Activated naive CD4-positive, alpha-beta T cell treated with anti-CD3 and anti-CD28 coated beads for 36 hours (primary cell): ENCODE measurements around the gene ADM2. TPM values are rescaled to one million over a fixed set of nuclear protein-coding genes. Genes with fewer than 3 reads are reported as not detected.
A peak's percentile ranks its signal among the peaks of the same experiment; 100 is the strongest.
"Not testable (repeated sequence)": the region's sequence is repeated elsewhere in the genome, so short reads cannot be mapped to it uniquely, and the experiment has no call there.

Experiments used
- CTCF ChIA-PET: fragments of 350-600 bp; sonication (Branson Sonifier 250); formaldehyde crosslinking; loops from one replicate; lab custom pipeline; 2021; ENCODE audit warnings: antibody characterized with exemption; lab: Charles Lee
- DNase-seq: peaks from one replicate; pipeline ENCODE4 v3.0.0-alpha.2; 2020
- H3K27ac Mint-ChIP-seq: one replicate; pipeline ENCODE4 v1.8.0; 2021; ENCODE audit warnings: mild to moderate bottlenecking, mixed read lengths
- H3K27me3 Mint-ChIP-seq: one replicate; pipeline ENCODE4 v1.8.0; 2021; ENCODE audit warnings: low read depth, mixed read lengths
- H3K36me3 Mint-ChIP-seq: one replicate; pipeline ENCODE4 v1.8.0; 2021; ENCODE audit warnings: low read depth, mixed read lengths
- H3K4me1 Mint-ChIP-seq: one replicate; pipeline ENCODE4 v1.8.0; 2021; ENCODE audit warnings: low read depth, mixed read lengths
- H3K4me3 Mint-ChIP-seq: one replicate; pipeline ENCODE4 v1.8.0; 2021; ENCODE audit warnings: mild to moderate bottlenecking, moderate library complexity, mixed read lengths
- H3K9me3 Mint-ChIP-seq: one replicate; pipeline ENCODE4 v1.8.0; 2021; ENCODE audit warnings: mixed read lengths
- intact Hi-C: fragments of 100-400 bp; cut with micrococcal nuclease; formaldehyde crosslinking; loops from one replicate; pipeline ENCODE4 v1.15.1; 2023
- total RNA-seq, 2 experiments: library from RNA; stranded (reverse); gene quantifications; one replicate each; pipeline ENCODE4 v1.2.3, GENCODE V29; 2021

ADM2 gene
- 1 to 10 TPM; 7.5 to 8.3 TPM for total RNA-seq

- H3K27ac Mint-ChIP-seq: no peak within 1 kb of the TSS
- H3K4me1 Mint-ChIP-seq: peaks cover 7% of the 10 kb centered on the region
- H3K36me3 Mint-ChIP-seq: no peaks in the 10 kb centered on the region
- peaks cover 8% of the 10 kb centered on the region for H3K27me3 Mint-ChIP-seq
- peak within 1 kb of the TSS; percentile 80 for H3K4me3 Mint-ChIP-seq
- no peaks in the 10 kb centered on the region for H3K9me3 Mint-ChIP-seq
- DNase-seq: peak; percentile 81
- CTCF ChIA-PET: no interaction called here
- intact Hi-C loops: no loop called here
Measured at GRCh38 chr22:50481440-50482106, at the start of gene ADM2. Gene ADM2, plus strand, starts transcription at chr22:50481543. Its CDS starts 305 bp downstream, at chr22:50481848.

GRCh38 chr22:50432131-50432876, 49.0 kb upstream of the ADM2 start:
- H3K27me3 Mint-ChIP-seq: no peaks in the 10 kb centered on the region
- no peaks in the 10 kb centered on the region for H3K4me1 Mint-ChIP-seq
- H3K9me3 Mint-ChIP-seq: no peaks in the 10 kb centered on the region
- H3K4me3 Mint-ChIP-seq: no peak overlapping the region
- intact Hi-C loops: no loop called here
- no peak for DNase-seq
- H3K36me3 Mint-ChIP-seq: peaks cover 18% of the 10 kb centered on the region
- no peak overlapping the region for H3K27ac Mint-ChIP-seq
- CTCF ChIA-PET: no interaction called here

GRCh38 chr22:50432877-50433510, 48.3 kb upstream of the ADM2 start:
- intact Hi-C loops, H3K4me1 Mint-ChIP-seq: not testable (repeated sequence)
- peaks cover 18% of the 10 kb centered on the region for H3K36me3 Mint-ChIP-seq

GRCh38 chr22:50434849-50435248, 46.5 kb upstream of the ADM2 start:
- Mint-ChIP-seq H3K36me3 (peaks cover 11% of the 10 kb centered on the region), H3K4me3 (no peak overlapping the region), H3K9me3 (no peaks in the 10 kb centered on the region), H3K27ac (no peak overlapping the region), H3K27me3 (no peaks in the 10 kb centered on the region), H3K4me1 (no peaks in the 10 kb centered on the region)
- CTCF ChIA-PET: no interaction called here
- DNase-seq: no peak
- intact Hi-C loops: no loop called here

More at GRCh38 chr22:50432877-50433510, 48.3 kb upstream of the ADM2 start:
- H3K9me3 Mint-ChIP-seq, H3K4me3 Mint-ChIP-seq, H3K27ac Mint-ChIP-seq, DNase-seq, H3K27me3 Mint-ChIP-seq, CTCF ChIA-PET: not testable (repeated sequence)

- no peak for DNase-seq
- Mint-ChIP-seq H3K9me3 (no peaks in the 10 kb centered on the region), H3K4me1 (no peaks in the 10 kb centered on the region), H3K27me3 (no peaks in the 10 kb centered on the region), H3K4me3 (no peak overlapping the region), H3K27ac (no peak overlapping the region), H3K36me3 (peaks cover 11% of the 10 kb centered on the region)
- intact Hi-C loops: no loop called here
- CTCF ChIA-PET: interaction anchor here (0.6 kb wide), 1 partner anchor 22 kb away, joined by 3 read pairs; no protein-coding TSS in a partner anchor
Measured at GRCh38 chr22:50435291-50436014, 45.9 kb upstream of the ADM2 start.

GRCh38 chr22:50436015-50436830, 45.1 kb upstream of the ADM2 start:
- no peak overlapping the region for H3K4me3 Mint-ChIP-seq
- intact Hi-C loops: no loop called here
- H3K27ac Mint-ChIP-seq: no peak overlapping the region
- DNase-seq: no peak
- H3K9me3 Mint-ChIP-seq: no peaks in the 10 kb centered on the region
- no peaks in the 10 kb centered on the region for H3K4me1 Mint-ChIP-seq
- peaks cover 7% of the 10 kb centered on the region for H3K36me3 Mint-ChIP-seq
- CTCF ChIA-PET: no interaction called here
- no peaks in the 10 kb centered on the region for H3K27me3 Mint-ChIP-seq

- CTCF ChIA-PET: no interaction called here
- no peak overlapping the region for H3K27ac Mint-ChIP-seq
Measured at GRCh38 chr22:50436841-50437341, 44.5 kb upstream of the ADM2 start.

GRCh38 chr22:50437511-50438304, 43.6 kb upstream of the ADM2 start:
- Mint-ChIP-seq H3K27me3 (no peaks in the 10 kb centered on the region), H3K4me3 (no peak overlapping the region), H3K4me1 (no peaks in the 10 kb centered on the region), H3K36me3 (peaks cover 4% of the 10 kb centered on the region), H3K27ac (no peak overlapping the region), H3K9me3 (no peaks in the 10 kb centered on the region)
- CTCF ChIA-PET: no interaction called here
- DNase-seq: no peak
- intact Hi-C loops: no loop called here

More at GRCh38 chr22:50436841-50437341, 44.5 kb upstream of the ADM2 start:
- no peak for DNase-seq
- Mint-ChIP-seq H3K9me3 (no peaks in the 10 kb centered on the region), H3K4me3 (no peak overlapping the region), H3K36me3 (peaks cover 3% of the 10 kb centered on the region), H3K27me3 (no peaks in the 10 kb centered on the region), H3K4me1 (no peaks in the 10 kb centered on the region)
- intact Hi-C loops: no loop called here

GRCh38 chr22:50438305-50439275, 42.8 kb upstream of the ADM2 start:
- H3K27me3 Mint-ChIP-seq: no peaks in the 10 kb centered on the region
- intact Hi-C loops: no loop called here
- H3K4me3 Mint-ChIP-seq: no peak overlapping the region
- H3K36me3 Mint-ChIP-seq: peaks cover 4% of the 10 kb centered on the region
- no peaks in the 10 kb centered on the region for H3K9me3 Mint-ChIP-seq
- CTCF ChIA-PET: interaction anchor here (0.5 to 1.0 kb wide), 2 partner anchors 18 to 178 kb away, joined by 4 read pairs; no protein-coding TSS in a partner anchor
- H3K4me1 Mint-ChIP-seq: peaks cover 2% of the 10 kb centered on the region
- no peak for DNase-seq
- H3K27ac Mint-ChIP-seq: peak overlapping the region; percentile 24

- Mint-ChIP-seq H3K36me3 (peaks cover 4% of the 10 kb centered on the region), H3K9me3 (no peaks in the 10 kb centered on the region), H3K4me3 (no peak overlapping the region), H3K27me3 (no peaks in the 10 kb centered on the region), H3K4me1 (peaks cover 2% of the 10 kb centered on the region), H3K27ac (no peak overlapping the region)
- CTCF ChIA-PET: interaction anchor here (1.0 kb wide), 1 partner anchor 19 kb away, joined by 4 read pairs; no protein-coding TSS in a partner anchor
- intact Hi-C loops: no loop called here
- DNase-seq: no peak
Measured at GRCh38 chr22:50439314-50439870, 42.0 kb upstream of the ADM2 start.
